ENCODE results near the gene ARHGAP6. TPM values are rescaled to one million over a fixed set of nuclear protein-coding genes. Genes with fewer than 3 reads are reported as not detected.

Gene ARHGAP6
- polyA plus RNA-seq, 4 donors: 10.1 to 16.8 (median 15.0) TPM

GRCh38 chrX:11336201-11336600 is 329.5 kb downstream of the ARHGAP6 start:
- DNase-seq (ENCODE audit: low read depth in 4 of 4, low spot score in 3 of 4): no peak

GRCh38 chrX:11334165-11334564 is 331.6 kb downstream of the ARHGAP6 start:
- no peak for DNase-seq (ENCODE audit: low read depth in 4 of 4, low spot score in 3 of 4)

GRCh38 chrX:11331788-11332187 is 333.9 kb downstream of the ARHGAP6 start:
- no peak for DNase-seq (ENCODE audit: low read depth in 4 of 4, low spot score in 3 of 4)

- DNase-seq (ENCODE audit: low read depth in 4 of 4, low spot score in 3 of 4): no peak
Measured at GRCh38 chrX:11329021-11329420, 336.7 kb downstream of the ARHGAP6 start.

GRCh38 chrX:11328134-11328533 is 337.6 kb downstream of the ARHGAP6 start:
- no peak for DNase-seq (ENCODE audit: low read depth in 4 of 4, low spot score in 3 of 4)

- no peak for DNase-seq (ENCODE audit: low read depth in 4 of 4, low spot score in 3 of 4)
Measured at GRCh38 chrX:11321986-11322385, 343.7 kb downstream of the ARHGAP6 start.

- no peak for DNase-seq (ENCODE audit: low read depth in 4 of 4, low spot score in 3 of 4)
Measured at GRCh38 chrX:11319806-11320520, 345.8 kb downstream of the ARHGAP6 start.

- DNase-seq (ENCODE audit: low read depth in 4 of 4, low spot score in 3 of 4): no peak
Measured at GRCh38 chrX:11311706-11312105, 354.0 kb downstream of the ARHGAP6 start.

GRCh38 chrX:11309220-11309619 is 356.5 kb downstream of the ARHGAP6 start:
- no peak for DNase-seq (ENCODE audit: low read depth in 4 of 4, low spot score in 3 of 4)

- no peak for DNase-seq (ENCODE audit: low read depth in 4 of 4, low spot score in 3 of 4)
Measured at GRCh38 chrX:11305641-11306040, 360.1 kb downstream of the ARHGAP6 start.

GRCh38 chrX:11304829-11305228 is 360.9 kb downstream of the ARHGAP6 start:
- no peak for DNase-seq (ENCODE audit: low read depth in 4 of 4, low spot score in 3 of 4)

GRCh38 chrX:11298600-11298999 is 367.1 kb downstream of the ARHGAP6 start:
- no peak for DNase-seq (ENCODE audit: low read depth in 4 of 4, low spot score in 3 of 4)

- no peak for DNase-seq (ENCODE audit: low read depth in 4 of 4, low spot score in 3 of 4)
Measured at GRCh38 chrX:11296051-11296450, 369.7 kb downstream of the ARHGAP6 start.

- DNase-seq (ENCODE audit: low read depth in 4 of 4, low spot score in 3 of 4): no peak
Measured at GRCh38 chrX:11293113-11293512, 372.6 kb downstream of the ARHGAP6 start, which contains the start of gene AMELX. TSS of gene AMELX (plus strand) at chrX:11293413. CDS start at chrX:11294789, 1,376 bp downstream.

GRCh38 chrX:11290416-11291102 is 375.2 kb downstream of the ARHGAP6 start:
- DNase-seq (ENCODE audit: low read depth in 4 of 4, low spot score in 3 of 4): no peak

GRCh38 chrX:11287505-11287904 is 378.2 kb downstream of the ARHGAP6 start:
- no peak for DNase-seq (ENCODE audit: low read depth in 4 of 4, low spot score in 3 of 4)

- DNase-seq (ENCODE audit: low read depth in 4 of 4, low spot score in 3 of 4): no peak
Measured at GRCh38 chrX:11285651-11286050, 380.1 kb downstream of the ARHGAP6 start.

- DNase-seq (ENCODE audit: low read depth in 4 of 4, low spot score in 3 of 4): no peak
Measured at GRCh38 chrX:11282043-11282442, 383.7 kb downstream of the ARHGAP6 start.

- DNase-seq (ENCODE audit: low read depth in 4 of 4, low spot score in 3 of 4): no peak
Measured at GRCh38 chrX:11273544-11273943, 392.2 kb downstream of the ARHGAP6 start.

GRCh38 chrX:11272863-11273262 is 392.9 kb downstream of the ARHGAP6 start:
- no peak for DNase-seq (ENCODE audit: low read depth in 4 of 4, low spot score in 3 of 4)

GRCh38 chrX:11272290-11272689 is 393.4 kb downstream of the ARHGAP6 start:
- no peak for DNase-seq (ENCODE audit: low read depth in 4 of 4, low spot score in 3 of 4)

GRCh38 chrX:11269996-11270395 is 395.7 kb downstream of the ARHGAP6 start:
- no peak for DNase-seq (ENCODE audit: low read depth in 4 of 4, low spot score in 3 of 4)

Measured in left renal pelvis (tissue), 4 donors.